Right renal cortex interstitium (tissue), 3 donors: ENCODE data around the gene TRIM36. TPM values are rescaled to one million over a fixed set of nuclear protein-coding genes. Genes with fewer than 3 reads are reported as not detected.
A peak's percentile ranks its signal among the peaks of the same experiment; 100 is the strongest.

ENCODE experiments used
- DNase-seq, 3 donors: peaks; one replicate each; pipeline ENCODE4 v3.0.0-alpha.2; 2013; ENCODE audit warnings: low read depth in 3 of 3, low spot score in 2 of 3
- polyA plus RNA-seq, 3 donors: library from polyadenylated mRNA; unstranded; fragments of 120-200 nt; gene quantifications; one replicate each; pipeline ENCODE4 v1.2.1, GENCODE V29; 2013; ENCODE audit not compliant: insufficient read length in 3 of 3

TRIM36 gene
- polyA plus RNA-seq, 3 donors: 2.2 to 3.4 (median 3.2) TPM

DNA sequence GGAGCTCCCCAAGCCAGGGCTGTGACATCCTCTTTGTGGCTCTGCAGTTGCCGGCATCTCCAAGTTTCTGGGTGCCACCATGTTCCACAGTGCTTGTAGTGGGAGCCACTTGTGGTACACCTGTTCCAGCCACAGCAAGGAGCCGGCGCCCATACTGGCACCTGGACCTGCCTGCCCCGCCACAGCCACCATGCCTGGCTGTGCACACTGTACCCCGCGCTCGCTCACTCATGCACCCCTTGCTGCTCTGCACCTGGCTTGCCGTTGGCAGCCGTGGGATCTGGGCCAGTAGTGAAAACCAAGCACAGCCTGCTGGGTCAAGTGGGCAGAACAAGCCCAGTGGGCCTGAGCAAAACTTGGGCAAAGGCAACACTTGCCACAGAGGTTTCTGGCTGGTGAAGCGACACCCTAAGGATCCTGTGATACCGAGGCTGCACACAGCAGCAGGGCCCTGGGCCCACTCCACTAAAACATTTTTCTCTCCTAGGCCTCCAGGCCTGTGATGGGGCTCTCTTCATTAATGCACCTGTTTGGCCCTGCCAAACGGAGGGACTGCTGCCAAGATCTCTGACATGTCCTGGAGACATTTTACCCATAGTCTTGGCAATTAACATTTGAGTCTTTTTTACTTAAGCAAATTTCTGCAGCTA is 2.8 kb downstream of the TRIM36 start:
- DNase-seq: no peak

DNA sequence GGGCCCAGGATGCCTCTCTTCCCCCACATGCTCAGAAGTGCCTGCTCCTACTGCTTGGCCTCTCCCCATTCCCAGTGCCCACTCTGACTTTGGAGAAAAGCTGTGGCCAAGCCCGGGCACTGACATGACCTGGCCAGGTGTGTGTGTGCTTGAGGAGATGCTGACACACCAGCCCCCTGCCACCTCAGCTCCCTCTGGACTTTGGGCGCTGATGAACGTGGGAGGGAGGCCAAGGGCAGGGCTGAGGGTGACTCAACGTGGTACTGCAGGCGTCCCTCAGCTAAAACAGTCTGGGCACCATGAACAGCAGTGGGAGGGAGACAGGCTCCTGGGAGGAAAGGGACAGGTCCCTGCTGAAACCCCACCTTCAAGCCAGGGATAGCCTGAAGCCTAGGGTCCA is 3.9 kb downstream of the TRIM36 start:
- no peak for DNase-seq

DNA sequence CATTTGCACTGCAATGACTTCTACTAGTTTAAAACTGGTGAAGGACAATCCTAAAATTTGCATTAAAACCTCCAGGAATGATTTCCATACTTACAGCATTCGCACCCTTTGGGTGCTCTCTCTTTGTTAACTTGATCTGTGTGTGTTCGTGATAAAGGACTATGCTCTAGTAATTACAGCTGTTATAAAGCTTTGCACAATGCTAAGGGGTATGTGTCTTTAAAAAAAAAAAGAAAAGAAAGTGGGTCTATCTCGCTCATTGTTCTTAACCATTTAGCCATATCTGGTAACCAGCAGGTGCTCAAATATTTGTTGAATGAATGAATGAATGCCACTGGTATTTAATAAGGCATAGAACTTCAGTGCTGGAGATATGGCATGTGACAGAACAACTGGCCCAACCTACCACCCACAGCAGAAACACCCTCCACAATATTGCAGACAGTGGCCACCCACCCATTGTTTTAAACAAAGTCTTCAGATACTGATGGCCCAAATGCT is 8.7 kb downstream of the TRIM36 start:
- DNase-seq: no peak

DNA sequence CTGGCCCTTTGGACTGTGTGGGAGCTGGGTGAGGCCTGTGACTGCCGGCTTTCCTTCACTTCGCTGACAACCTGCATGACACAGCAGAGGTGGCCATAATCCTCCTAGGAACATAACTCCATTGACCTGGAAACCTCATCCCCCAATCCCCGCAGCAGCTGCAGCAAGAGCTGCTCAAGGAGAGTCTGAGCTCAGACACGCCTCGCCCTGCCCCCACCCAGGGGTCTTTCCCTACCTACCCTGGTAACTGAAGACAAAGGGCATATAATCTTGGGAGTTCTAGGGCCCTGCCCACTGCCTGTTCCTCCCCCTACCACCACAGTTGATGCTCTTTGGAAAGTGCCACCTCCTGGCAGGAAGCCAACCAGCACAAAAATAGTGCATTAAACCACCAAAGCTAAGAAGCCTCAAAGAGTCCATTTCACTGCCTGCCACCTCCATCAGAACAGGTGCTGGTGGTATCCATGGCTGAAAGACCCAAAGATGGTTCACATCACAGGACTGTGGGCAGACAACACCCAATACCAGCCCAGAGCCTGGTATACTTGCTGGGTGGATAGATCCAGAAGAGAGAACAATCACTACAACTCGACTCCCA is 18.4 kb downstream of the TRIM36 start:
- no peak for DNase-seq

DNA sequence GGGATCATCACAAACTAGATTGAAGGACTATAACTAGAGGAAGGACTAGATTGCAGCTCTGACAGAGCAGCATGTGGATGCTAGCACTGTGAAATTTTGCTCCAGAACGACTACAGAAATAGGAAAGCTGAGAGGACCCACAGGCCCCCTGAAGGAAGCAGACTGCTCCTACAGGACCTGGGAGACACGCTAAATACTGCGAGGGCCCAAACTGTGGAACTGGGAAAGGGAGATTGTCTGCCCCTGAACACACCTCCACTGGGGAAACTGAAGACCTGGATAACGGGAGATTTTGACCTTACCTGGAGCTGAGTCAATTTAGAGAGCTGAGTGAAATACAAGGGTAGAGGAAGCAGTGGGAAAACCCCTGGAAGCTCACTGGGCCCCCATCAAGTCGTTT is 19.2 kb downstream of the TRIM36 start:
- no peak for DNase-seq

DNA sequence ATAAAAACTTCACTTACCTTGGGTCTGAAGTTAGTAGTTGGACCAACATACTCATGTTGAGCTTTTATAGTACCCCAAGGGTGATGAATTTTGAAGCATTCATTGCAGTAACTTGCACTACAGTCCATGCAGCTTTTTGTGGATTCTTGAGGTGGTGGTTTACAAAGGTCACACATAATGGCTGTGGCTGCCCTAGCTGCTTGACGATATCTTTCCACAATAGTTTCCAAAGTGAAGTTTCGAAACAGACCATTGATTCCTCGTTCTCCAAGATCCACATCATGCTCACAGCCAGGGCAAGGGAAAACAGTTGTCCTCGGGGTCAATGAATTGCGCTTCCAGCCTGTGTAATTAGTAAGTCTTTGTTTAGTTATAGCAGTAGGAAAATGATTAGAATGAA is 22.7 kb downstream of the TRIM36 start:
- no peak for DNase-seq

DNA sequence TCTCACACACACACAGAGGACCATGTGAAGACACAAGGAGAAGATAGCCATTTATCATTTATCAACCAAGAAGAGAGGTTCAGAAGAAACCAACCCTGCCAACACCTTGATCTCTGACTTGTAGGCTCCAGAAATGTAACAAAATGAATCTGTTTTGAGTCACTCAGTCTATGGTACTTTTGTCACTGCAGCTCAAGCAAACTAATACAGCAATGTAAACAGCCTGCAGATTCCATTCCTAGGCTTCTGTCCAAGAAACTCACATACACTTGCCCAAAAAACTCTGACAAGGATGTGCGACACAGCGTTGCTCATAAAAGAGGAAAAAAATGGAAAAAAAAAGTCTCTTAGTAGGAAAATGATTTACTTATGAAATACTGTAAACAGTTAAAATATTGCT is 33.4 kb downstream of the TRIM36 start:
- no peak for DNase-seq

DNA sequence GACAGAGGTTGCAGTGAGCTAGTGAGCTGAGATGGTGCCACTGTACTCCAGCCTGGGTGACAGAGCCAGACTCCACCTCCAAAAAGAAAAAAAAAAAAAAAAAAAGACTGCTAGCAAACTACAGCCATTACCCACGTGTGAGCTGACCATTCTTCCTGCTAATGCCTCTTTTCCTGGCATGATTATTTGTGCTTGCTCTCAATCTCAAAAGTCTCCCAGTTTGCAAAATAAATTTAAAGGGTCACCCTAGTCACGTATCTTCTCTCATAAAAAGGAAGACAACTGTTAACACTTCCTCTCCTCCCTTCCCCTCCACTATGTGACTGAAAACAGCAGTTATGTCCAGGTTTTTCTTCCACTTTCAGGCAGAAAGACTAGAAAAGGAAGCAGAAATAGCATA is 37.2 kb downstream of the TRIM36 start:
- DNase-seq: no peak

DNA sequence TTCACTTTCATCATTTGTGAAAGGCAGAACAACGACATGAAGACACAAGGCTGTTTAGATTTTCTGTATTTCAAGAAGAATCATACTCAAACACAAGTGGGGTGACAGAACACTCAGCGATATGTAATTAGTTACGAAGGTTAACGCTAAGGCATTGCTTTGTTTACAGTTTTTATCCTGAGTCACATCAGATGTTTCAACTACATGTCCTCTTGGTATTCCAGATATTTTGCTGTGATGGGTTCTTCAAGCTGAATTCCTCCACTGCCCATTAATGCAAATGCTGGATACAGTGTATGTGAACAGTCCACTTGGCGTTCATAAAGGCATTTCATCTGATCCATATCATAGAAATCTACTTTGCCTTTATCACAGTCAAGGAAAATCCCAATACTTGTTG is 43.4 kb downstream of the TRIM36 start:
- no peak for DNase-seq

DNA sequence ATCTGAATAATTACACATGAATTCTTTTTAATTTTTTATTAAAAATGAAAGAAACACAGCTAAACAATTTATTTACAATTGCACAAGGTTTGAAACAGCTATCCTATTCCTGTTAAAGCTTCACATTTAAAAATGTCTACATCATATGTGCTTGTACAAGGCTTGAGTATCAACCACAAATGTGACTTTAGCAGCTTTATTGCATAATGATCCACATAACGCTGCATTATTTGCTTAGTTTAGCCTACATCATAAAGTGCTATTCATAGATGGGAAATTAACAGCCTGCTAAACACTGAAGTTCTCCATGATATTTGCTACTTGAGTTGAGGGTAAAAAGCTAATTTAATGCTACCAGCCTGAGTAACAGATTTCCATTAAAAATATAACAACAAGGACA is 45.0 kb downstream of the TRIM36 start:
- DNase-seq: no peak

DNA sequence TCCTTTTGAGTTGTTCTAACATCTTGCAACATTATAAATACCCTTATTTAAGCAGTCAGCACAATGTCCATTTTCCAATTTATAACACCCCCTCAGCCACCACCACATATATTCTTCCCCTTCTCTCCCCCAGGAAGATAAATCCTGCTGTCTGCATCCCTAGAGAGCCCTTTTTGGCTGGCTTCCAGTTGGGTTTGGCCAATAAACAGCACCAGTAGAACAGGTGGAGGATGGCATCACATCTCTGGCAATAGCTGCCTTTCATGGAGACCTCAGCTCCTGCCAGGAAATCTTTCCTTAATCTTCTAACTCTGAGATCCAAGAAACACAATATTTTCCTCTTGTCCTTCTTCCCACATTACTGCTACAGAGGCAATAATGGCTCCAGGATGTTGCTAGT is 53.7 kb downstream of the TRIM36 start:
- DNase-seq: no peak

DNA sequence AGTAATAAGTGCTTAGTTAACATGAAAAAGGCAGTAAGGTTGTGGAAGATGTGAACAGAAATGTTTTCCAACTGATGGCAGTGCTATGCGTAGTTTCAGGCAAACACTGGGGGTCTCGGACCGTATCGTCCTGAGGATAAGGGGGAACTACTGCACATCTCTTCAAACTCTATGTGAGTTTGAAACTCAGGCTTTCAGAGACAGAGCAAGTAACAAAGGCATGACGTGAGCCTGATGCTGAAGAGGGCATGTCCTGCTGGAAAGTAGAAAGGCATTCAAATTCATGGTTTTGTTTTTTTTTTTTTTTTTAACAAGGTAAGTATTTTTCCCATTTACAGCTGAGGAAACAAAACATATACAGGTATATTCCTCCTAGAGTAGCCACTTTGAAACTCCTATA is 59.9 kb downstream of the TRIM36 start:
- DNase-seq: no peak

DNA sequence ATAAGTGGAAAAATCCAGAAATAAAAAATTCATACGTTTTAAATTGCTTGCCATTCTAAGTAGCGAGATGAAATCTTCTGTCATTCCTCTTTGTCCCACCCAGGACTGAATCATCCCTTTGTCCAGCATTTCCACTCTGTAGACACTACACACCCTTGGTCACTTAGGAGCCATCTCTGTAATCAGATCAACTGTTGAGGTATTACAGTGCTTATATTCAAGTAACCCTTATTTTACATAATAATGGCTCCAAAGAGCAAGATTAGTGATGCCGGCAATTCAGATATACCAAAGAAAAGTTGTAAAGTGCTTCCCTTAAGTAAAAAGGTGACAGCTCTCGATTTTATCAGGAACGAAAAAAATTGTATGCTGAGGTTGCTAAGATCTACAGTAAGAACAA is 60.4 kb downstream of the TRIM36 start:
- DNase-seq: no peak

DNA sequence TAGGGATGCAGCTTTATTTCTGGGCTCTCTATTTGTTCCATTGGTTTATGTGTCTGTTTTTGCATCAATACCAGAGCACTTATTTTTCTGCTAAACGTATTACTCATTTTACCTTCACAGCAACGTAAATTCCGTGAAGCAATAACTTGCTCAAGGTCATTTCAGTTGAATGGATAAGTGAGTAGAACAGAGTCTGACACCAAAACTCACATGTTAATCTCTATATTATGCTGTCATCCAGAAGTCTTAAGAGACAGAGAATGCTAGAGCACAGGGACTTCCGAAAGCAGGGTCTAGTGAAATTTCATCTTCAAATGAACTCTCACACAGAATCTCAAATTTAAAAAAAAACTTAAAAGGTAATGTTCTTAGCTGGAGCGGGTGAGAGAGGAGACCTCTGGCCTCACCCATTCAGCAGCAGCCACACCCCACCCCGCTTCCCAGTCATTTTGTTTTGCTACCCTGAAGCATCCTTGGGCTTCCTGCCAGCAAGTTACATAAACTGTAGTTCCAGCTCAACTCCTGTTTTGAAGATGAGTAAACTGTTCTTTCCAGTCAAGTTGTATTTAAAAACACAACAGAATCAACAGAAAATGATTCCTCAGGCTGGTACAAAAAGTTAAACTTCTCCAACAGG is 69.3 kb downstream of the TRIM36 start:
- DNase-seq: no peak

DNA sequence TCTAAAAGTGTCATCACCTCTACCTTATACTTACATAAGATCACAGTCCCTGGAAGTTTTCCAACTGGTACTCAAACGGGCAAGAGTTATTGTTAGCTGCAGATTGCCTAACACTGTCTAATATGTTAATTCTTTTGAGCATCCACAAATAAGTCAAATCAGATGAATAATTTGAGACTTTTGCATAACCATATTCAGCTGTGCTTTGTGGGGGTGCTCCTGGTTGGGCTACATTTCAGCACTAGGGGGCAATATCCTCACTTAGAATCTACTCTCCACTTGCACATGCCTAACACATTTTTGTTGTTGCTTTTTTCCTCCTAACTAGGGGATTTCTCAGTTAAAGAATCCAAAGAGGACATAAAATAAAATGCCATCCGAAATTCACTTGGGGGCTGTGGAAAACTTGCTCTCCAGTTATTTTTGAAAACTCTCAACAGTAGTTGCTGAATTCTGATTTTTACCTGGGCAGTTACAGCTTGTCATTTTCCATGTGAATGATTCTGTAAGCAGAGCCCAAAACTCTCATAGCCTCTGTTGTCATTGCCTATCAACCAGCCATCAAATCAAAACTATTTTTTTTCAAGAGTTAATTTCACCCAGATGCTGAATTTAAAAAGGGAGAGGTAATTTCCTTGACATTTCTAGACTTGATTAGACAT is 71.5 kb downstream of the TRIM36 start:
- peak in 2 of 3 donors; percentile 7 to 12 for DNase-seq

DNA sequence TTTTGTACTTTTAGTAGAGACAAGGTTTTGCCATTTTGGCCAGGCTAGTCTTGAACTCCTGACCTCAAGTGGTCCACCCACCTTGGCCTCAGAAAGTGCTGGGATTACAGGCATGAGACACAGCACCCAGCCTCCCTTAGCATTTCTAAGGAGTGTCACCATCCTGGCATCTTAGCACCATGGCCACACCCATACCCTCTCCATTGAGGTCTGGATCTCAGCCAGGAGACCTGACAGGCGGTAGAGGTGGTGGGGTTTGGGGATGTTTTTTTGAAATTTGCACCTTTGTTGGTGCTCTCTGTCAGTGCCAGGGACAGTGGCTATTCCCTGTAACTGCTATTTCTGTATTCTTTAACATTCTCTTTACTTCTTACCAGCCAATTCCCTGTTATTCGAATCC is 72.5 kb downstream of the TRIM36 start:
- no peak for DNase-seq

DNA sequence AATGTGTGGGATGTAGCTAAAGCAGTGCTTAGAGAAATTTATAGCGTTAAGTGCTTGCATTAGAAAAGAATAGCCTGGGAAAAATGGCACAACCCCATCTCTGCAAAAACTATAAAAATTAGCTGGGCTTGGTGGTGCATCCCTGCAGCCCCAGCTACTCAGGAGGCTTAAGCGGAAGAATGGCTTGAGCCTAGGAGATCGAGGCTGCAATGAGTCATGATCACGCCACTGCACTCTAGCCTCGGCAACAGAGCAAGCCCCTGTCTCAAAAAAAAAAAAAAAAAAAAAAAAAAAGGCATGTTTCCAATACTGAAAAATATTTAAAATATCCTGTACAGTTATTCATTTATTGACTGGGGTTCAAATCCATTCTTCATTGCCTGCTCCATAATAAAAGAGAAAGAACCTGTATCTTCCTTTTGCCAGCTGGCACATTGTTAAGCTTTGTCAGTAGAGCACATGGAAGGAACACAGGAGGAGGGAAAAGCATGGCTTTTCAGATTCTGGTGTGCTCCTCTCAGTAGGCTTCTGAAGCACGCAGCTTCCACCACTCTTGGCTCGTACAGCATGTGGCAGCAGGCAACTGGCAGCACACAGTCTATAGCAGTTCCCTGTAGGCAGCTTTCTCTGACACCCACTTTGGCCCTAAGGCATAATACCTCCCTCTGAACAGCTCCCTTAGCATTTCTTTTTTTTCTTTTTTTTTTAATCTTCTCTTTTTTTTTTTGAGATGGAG is 73.5 kb downstream of the TRIM36 start:
- DNase-seq: no peak

DNA sequence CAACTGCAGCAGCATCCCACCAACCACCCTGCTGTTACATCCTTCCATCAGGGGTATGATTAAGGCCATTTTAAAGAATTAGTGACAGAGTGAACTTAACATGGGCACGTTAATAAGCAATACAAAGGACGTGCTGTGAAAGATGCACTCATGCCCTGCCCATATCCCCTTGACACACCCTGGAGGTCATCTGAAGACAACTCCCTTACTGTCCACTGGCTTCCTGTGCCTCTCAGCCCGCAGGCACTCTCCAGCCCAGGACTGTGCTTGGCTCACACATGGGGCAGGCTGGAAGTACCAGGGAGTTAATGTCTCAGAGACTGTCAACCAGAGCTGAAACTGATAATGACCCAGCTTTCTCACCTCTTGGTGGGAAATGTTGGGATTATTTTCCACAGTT is 81.8 kb downstream of the TRIM36 start:
- DNase-seq: no peak

DNA sequence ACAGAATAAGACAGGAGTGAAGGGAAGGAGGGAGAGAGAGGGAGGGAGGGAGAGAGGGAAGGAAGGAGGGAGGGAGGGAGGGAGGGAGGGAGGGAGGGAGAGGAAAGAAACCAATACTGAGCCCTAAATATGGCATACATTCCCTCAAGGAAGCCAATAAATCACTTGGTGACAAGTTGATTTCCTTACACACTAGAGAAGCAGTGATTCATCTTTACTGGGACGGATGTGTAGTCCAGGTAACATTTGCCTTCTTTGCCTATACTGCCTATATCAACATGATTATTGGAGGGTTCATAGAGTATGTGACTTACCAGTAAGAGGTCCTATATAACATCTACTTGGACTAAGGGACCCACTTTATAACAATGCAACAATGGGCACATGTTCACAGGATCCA is 83.2 kb downstream of the TRIM36 start:
- no peak for DNase-seq

DNA sequence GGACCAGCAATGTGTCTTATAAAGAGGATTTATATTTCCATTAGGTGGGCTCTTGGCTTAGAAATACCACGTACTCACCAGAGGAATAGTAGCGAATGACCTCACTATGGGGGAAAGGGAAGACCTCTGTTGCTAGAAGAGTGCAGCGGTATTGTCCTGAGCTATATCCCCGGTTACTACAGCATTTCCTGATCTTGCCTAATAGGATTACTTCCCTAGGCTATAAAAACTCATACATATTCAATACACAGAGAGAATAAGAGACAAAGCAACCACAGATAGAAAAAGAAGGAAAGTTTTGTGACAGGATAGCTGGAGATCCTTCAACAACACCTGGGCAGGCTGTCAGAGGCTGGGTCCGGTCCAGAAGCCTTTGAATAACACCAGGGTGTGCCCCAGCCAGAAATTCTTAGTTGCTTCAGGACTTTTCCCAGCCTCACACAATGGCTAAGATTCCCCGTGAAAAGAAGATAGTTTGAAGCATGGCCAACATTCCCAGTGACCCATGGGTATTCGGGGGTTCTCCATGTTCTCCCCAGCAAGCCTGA is 85.4 kb downstream of the TRIM36 start:
- no peak for DNase-seq
